Fibroblast of upper back skin (primary cell): ENCODE results near the gene PTGS2.
"Not testable (repeated sequence)": the region's sequence is repeated elsewhere in the genome, so short reads cannot be mapped to it uniquely, and the experiment has no call there.

Source experiments
- DNase-seq: peaks from one replicate; pipeline ENCODE4 v3.0.0-alpha.2; 2013

The PTGS2 gene

DNA sequence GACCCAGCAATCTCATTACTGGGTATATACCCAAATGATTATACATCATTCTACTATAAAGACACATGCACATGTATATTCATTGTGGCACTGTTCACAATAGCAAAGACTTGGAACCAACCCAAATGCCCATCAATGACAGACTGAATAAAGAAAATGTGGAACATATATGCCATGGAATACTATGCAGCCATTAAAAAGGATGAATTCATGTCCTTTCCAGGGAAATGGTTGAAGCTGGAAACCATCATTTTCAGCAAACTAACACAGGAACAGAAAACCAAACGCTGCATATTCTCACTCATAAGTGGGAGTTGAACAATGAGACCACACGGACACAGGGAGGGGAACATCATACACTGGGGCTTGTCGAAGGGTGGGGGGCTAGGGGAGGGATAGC lies 10.4 kb downstream of the PTGS2 start:
- DNase-seq: not testable (repeated sequence)

DNA sequence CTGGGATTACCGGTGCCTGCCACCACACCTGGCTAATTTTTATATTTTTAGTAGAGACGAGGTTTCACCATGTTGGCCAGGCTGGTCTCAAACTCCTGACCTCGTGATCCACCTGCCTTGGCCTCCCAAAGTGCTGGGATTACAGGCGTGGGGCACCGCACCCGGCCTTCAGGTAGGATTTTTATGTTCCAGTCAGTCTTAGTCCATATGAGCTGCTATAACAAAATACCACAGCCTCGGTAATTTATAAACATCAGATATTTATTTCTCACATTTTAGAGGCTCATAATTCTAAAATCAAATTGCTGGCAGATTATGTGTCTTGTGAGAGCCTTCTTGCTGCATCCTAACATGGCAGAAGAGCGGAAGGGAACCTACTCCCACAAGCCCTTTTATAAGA lies 16.0 kb downstream of the PTGS2 start:
- not testable (repeated sequence) for DNase-seq

GRCh38 chr1:186662752-186663151 lies 17.5 kb downstream of the PTGS2 start:
- DNase-seq: peak; percentile 36

GRCh38 chr1:186659890-186660341 lies 20.3 kb downstream of the PTGS2 start:
- DNase-seq: no peak

DNA sequence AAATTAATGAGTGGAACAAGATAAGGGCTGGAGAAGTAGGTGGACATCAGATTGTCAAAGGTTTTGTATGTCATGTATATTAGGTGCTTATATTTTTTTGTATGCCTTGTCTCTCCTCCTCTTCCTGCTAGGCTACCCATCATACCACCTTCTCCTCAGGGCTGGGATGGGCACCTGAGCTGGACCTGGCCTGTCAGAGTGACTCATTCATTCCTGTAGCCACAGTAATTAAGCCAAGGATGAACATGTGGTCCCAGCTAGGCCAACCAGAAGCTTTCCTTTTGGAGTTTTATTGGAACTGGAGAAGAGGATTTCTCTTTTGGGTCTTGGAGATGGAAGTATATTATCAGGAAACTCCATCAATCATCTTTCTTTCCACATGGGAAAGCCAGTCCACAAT lies 21.2 kb downstream of the PTGS2 start:
- no peak for DNase-seq

DNA sequence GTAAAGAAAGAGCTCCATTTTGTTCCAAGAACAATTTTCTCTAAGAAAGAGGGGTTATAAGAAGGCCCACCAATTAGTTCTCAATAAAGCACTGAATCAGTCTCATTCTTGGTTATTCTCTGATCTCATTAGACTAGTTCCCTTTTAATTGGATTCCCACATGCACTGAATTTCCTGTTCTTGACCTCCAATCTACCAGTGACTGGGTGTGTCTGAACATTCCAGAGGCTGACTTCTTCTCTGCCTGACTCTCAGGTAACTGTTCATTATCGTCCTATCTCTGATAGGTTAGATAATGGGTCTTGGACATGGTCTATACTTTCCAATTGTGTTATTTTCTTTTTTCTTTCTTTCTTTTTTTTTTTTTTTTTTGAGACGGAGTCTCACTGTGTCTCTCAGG lies 22.7 kb downstream of the PTGS2 start:
- no peak for DNase-seq

GRCh38 chr1:186655876-186656275 lies 24.3 kb downstream of the PTGS2 start:
- no peak for DNase-seq

DNA sequence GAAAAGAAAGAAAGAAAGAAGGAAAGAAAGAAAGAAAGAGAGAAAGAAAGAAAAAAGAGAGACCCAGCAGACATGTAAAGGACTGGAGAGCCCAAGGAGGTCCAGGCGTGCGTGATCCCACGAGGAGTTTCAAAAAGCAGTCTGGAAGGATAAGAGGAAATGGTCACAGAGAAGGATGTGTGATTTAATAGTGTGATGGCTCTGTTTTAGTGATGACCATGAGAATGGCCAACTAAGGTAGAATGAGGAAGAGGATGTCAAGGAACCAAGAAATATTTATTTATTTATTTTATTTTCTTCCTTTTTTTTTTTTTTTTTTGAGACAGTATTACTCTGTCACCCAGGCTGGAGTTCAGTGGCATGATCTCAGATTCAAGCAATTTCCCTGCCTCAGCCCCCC lies 25.5 kb downstream of the PTGS2 start:
- DNase-seq: no peak

GRCh38 chr1:186653312-186653711 lies 26.9 kb downstream of the PTGS2 start:
- DNase-seq: no peak

GRCh38 chr1:186648613-186649012 lies 31.6 kb downstream of the PTGS2 start:
- no peak for DNase-seq

- DNase-seq: not testable (repeated sequence)
Measured at GRCh38 chr1:186647985-186648384, 32.2 kb downstream of the PTGS2 start.

DNA sequence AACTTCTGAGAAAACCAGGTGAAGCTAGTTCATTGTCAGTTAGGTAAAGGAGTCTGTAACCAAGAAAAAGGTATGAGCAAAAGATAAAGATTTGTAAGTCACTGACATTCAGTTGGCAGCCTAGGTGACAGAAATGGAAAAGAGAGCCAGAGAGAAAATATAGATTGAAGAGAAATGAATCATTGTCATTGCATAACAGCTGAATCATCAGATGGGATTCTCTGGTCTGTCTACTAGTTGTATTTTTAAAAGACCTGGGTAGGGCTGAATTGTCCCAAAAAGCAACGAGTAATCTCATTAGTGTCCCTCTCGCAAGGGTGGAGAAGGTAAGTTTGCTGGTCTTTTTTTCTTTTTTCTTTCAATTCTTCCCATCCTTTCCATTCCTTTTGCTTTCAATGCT lies 36.6 kb downstream of the PTGS2 start:
- peak; percentile 61 for DNase-seq

DNA sequence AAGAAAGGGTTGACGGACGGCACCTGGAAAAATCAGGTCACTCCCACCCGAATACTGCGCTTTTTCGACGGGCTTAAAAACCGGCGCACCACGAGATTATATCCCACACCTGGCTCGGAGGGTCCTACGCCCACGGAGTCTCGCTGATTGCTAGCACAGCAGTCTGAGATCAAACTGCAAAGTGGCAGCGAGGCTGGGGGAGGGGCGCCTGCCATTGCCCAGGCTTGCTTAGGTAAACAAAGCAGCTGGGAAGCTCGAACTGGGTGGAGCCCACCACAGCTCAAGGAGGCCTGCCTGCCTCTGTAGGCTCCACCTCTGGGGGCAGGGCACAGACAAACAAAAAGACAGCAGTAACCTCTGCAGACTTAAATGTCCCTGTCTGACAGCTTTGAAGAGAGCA lies 42.7 kb downstream of the PTGS2 start:
- DNase-seq: not testable (repeated sequence)

GRCh38 chr1:186636786-186637185 lies 43.4 kb downstream of the PTGS2 start:
- no peak for DNase-seq

GRCh38 chr1:186634511-186634910 lies 45.7 kb downstream of the PTGS2 start:
- no peak for DNase-seq

DNA sequence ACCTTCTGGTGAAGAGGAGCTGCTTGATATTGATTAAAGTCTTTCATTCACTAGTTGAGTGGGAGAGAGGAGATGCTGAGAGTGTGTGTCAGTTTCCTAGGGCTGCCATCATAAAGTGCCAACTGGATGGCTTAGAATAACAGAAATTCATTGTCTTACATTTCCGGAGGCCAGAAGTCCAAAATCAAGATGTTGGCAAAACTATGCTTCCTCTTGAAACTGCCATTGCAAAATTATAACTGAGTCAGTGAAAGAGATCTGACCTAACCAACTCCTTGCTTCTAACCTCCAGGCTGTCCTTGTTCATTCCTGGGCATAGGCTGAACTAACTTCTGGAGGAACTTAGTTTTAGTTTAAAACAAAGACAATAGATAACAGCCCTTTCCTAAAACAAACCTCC lies 47.1 kb downstream of the PTGS2 start:
- no peak for DNase-seq

DNA sequence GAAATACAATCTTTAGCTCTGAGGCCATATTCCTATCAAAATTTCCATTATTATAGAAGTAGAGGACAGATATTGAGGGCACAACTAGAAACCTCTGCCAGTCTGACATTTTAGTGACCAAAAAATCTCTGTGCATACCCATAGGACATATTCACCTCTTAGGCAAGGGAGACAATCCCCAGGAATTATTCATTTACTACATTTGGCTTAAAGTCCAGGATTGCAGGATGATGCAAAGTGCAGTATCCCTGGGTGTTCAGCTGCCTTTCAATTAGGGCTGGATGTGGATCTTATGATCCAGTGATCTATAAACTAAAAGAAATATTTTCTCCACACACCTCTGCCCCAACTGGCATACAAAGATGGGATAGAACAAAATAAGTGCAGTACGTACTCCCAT lies 50.9 kb downstream of the PTGS2 start:
- DNase-seq: peak; percentile 27

DNA sequence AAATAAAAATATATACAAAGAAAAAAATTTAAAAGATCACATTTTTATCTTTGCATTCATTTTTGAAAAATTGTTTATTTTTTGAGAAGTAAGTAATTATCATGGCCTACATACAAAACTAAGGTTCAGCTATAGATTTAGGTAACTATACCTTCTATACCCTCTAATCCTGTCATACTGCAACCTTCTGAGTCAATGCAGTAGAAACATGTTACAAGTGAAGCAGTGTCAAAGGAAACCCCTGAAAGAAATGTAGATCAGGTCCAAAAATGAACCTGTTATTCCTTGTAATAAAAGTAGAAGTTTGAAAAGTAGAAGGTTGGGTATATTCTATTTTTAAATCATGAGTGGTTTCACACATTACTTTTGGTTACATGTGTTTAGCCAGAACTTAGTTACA lies 51.3 kb downstream of the PTGS2 start:
- DNase-seq: no peak

GRCh38 chr1:186627019-186627418 lies 53.2 kb downstream of the PTGS2 start:
- no peak for DNase-seq

DNA sequence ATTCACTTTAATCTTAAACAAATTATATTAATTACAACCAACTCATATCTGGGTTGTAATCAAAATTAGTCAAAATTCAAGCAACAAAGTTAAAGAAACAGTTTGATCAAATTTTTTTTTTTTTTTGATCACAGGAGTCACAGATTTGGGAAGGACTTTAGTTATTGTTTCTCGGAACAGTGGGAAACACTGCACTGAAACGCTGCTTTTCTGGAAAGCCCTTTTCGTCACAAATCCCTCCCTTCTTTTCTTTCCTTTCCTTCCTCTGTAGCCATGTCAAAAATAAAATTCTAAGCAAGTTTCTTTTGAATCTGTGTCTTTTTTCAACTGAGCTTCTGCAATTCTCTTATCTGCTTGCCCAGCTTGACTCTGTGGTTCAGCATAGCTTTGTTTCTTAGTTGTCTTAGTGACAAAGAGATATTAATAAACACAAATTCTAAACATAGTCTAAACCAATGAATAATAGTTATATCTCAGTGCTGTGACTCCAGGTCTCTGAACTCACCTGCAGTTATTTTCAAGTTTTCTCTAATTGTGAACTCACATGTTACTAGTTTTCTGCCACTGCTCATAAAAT lies 53.8 kb downstream of the PTGS2 start:
- DNase-seq: no peak

DNA sequence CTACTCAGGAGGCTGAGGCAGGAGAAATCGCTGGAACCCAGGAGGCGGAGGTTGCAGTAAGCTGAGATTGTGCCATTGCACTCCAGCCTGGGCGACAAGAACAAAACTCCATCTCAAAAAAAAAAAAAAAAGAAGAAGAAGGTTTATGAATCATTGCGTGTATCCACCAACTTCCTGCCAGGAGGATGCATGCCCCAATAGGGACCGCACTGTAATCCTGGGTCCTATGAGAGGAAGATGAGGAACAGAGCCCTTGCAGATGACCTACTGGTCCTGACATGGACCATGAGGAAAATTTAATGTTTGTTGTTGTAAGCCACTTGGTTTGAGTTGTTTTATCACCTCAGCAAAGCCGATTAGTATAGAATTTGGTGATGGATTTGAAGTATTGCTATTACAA lies 56.7 kb downstream of the PTGS2 start:
- no peak for DNase-seq
